Measurements from ENCODE around the gene SMC1A.
"Not testable (repeated sequence)": the region's sequence is repeated elsewhere in the genome, so short reads cannot be mapped to it uniquely, and the experiment has no call there.

SMC1A gene

DNA sequence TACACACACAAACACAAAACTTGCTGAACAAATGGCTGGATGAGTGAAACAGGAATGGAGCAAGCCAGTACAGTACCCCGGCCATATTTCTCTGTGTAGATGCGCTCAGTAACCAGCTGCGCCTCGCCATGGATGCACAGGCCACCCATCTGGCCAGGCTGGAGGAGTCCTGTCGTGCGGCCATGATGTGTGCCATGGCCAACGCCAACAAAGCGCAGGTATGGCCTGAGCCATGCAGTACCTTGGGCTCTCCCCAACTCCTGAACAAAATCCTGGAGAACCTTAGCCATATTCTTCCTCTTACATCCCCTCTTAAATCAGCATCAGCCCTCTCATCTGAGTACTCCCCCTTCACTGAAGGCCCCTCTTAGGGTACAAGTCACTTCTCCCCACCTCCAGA, 7.3 kb upstream of the SMC1A start:
- TF ChIP-seq, protein P1, sequence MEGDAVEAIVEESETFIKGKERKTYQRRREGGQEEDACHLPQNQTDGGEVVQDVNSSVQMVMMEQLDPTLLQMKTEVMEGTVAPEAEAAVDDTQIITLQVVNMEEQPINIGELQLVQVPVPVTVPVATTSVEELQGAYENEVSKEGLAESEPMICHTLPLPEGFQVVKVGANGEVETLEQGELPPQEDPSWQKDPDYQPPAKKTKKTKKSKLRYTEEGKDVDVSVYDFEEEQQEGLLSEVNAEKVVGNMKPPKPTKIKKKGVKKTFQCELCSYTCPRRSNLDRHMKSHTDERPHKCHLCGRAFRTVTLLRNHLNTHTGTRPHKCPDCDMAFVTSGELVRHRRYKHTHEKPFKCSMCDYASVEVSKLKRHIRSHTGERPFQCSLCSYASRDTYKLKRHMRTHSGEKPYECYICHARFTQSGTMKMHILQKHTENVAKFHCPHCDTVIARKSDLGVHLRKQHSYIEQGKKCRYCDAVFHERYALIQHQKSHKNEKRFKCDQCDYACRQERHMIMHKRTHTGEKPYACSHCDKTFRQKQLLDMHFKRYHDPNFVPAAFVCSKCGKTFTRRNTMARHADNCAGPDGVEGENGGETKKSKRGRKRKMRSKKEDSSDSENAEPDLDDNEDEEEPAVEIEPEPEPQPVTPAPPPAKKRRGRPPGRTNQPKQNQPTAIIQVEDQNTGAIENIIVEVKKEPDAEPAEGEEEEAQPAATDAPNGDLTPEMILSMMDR (conservative IDR thresholded peaks at IDR 0.05; ENCODE audit: low read depth, low read length), result no peak
- H3K4me3 ChIP-seq (ENCODE audit: low read depth, low read length), result no peak overlapping the region
- no peak for DNase-seq (ENCODE audit: low read depth)

DNA sequence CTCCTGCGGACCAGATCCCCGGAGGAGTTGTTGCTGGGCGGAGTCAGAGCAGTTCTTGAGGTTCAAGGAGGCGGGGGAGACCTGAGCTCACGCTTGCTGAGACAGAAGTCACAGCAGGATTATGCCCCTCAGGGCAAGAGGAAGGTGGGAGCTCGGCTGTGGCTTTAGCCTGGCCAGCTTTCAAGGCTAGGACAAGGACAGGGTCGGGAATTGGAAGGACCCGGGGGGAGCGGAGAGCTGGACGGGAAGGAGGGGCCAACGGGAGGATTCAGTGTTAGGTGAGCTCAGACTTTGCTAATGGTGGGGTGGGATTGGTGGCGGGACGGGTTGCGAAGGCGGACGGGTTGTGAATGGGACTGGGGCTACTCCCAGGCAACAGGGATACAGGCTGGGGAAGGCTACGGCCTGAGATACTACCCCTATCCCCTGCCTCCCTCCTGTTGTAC, 430 bp upstream of the SMC1A start, which contains the start of gene RIBC1:
Gene RIBC1 (plus strand): TSS at position 13 of the 446 bp plus-strand sequence. CDS start 3,404 bp downstream, outside the sequence.
- DNase-seq (ENCODE audit: low read depth), result no peak
- peak within 1 kb of the TSS; percentile 76 for H3K4me3 ChIP-seq (ENCODE audit: low read depth, low read length)
- TF ChIP-seq, protein P1 (conservative IDR thresholded peaks at IDR 0.05; ENCODE audit: low read depth, low read length), result no peak

DNA sequence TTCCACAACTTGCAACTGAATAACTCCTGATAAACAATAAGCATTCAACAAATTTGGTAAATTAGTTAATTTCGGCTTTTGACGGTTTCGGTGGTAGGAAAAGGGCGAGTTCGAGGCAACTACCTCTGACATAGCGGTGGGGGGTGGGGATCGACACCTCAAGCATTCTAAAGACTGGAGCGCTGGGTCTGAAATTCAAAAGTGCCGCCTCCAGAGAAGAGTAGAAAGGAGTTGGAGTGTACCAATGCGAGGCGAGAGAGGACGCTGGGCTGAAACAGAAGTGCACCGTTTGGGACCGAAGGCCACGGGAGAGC, 725 bp downstream of the SMC1A start:
- H3K4me3 ChIP-seq (ENCODE audit: low read depth, low read length), result peak overlapping the region; percentile 76
- TF ChIP-seq, protein P1 (conservative IDR thresholded peaks at IDR 0.05; ENCODE audit: low read depth, low read length), result no peak
- no peak for DNase-seq (ENCODE audit: low read depth)

DNA sequence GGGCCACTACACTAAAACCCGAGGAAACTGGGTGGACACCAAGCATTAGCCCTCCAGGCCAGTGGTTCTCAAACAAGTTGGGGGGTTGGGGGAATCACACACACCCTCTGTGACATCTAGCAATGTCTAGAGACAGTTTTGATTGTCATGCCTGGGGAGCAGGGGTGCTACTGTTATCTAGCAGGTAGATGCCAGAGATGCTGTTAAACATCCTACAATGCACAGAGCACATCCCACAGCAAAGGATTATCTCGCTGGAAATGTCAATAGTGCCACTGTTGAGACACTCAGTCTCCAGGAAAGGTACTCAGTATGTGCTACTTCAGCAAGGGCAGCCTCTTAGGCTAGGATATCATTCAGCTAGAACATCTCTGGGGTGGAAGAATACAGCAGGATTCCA, 1.3 kb downstream of the SMC1A start:
- no peak for DNase-seq (ENCODE audit: low read depth)
- TF ChIP-seq, protein P1 (conservative IDR thresholded peaks at IDR 0.05; ENCODE audit: low read depth, low read length), result no peak
- H3K4me3 ChIP-seq (ENCODE audit: low read depth, low read length), result no peak overlapping the region

DNA sequence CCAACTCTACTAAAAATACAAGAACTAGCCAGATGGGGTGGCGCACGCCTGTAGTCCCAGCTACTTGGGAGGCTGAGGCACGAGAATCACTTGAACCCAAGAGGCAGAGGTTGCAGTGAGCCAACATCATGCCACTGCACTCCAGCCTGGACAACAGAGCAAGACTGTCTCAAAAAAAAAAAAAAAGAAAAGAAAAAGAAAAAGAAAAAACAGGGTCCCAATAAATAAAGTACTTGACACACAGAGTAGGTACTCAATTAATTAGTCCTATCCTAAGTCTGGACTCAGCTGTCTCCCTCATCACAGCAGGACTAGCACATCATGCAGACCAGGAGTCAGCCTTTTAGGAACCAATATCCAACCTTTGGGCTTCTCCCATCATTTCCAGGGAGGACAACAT, 2.1 kb downstream of the SMC1A start:
- DNase-seq (ENCODE audit: low read depth); H3K4me3 ChIP-seq (ENCODE audit: low read depth, low read length): not testable (repeated sequence)

DNA sequence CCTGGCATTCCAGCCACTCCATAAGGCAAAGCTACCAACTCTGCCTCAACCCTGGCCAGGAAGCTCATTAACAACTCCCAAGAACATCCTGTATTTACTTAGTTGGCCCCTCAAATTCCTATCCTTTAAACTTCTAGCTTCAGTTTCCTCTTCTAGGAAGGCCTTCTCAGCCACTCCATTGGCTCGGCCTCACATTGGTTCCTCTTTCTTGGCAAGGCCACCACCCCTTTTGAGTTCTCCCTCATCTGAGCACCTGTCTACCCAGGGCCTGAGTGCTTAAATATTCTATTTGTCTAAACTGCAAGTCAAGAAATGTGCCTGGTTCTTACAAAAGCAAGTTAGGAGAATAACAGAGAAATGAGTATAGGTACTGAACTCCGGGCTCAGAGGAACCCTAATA, 10.0 kb downstream of the SMC1A start:
- DNase-seq (ENCODE audit: low read depth), result no peak
- no peak overlapping the region for H3K4me3 ChIP-seq (ENCODE audit: low read depth, low read length)
- TF ChIP-seq, protein P1 (conservative IDR thresholded peaks at IDR 0.05; ENCODE audit: low read depth, low read length), result no peak

DNA sequence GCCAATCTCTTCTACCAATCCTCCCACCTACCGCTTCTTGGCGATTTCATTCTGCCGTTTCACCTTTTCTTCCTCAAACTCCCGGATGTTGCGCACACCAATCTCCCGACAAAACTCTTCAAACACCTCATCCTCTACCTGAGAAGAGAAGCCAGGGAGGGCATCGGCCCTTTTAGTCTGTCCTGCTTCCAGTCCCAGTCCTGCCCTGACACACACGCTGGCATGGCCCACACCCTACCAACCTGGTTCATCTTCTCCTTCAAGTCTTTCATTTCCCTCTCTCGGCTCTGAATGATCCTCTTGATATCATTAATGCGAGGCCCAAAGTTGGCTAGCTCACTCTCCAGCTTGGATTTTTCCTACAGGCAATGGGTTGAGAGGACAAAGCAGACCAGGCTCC, 18.9 kb downstream of the SMC1A start:
- DNase-seq (ENCODE audit: low read depth), result no peak
- H3K4me3 ChIP-seq (ENCODE audit: low read depth, low read length), result no peak overlapping the region
- TF ChIP-seq, protein P1 (conservative IDR thresholded peaks at IDR 0.05; ENCODE audit: low read depth, low read length), result no peak

DNA sequence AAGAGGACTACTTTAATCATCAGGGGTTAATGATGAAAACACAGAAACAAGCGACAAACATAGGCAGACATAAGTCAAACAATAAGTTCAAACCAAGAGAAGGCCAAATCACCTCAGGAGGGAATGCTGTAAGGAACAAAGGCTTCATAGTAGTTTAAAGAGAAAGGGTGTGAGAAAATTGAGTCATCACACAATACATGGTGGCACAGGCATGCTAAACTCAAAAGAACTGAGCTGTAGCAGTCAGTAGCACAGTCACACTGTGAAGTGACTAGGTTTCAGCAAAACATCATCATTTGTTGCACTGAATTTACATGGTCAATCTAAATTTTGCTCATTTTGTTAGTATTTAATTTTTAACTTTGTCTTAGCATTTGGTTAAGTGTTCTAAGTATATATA, 24.2 kb downstream of the SMC1A start:
- no peak for DNase-seq (ENCODE audit: low read depth)
- H3K4me3 ChIP-seq (ENCODE audit: low read depth, low read length), result no peak overlapping the region
- TF ChIP-seq, protein P1 (conservative IDR thresholded peaks at IDR 0.05; ENCODE audit: low read depth, low read length), result no peak
